SH-SY5Y (cell line): ENCODE results near the gene PMEPA1.

Experiments used
- GATA2 ChIP-seq: IDR thresholded peaks from 2 replicates; pipeline ENCODE4 v1.6.1; 2011; ENCODE audit warnings: mild to moderate bottlenecking, low read depth, low read length
- GATA3 ChIP-seq: IDR thresholded peaks from 2 replicates; pipeline ENCODE4 v1.6.1; 2011; ENCODE audit warnings: low read depth, mild to moderate bottlenecking, low read length, moderate library complexity

- TF ChIP-seq GATA2 (no peak), GATA3 (no peak)
These were observed 28.6 kb downstream of the PMEPA1 start for GRCh38 chr20:57680934-57681914.
